OCI-LY3 (cell line): ENCODE results near the gene TRIM6.
"Not testable (repeated sequence)": the region's sequence is repeated elsewhere in the genome, so short reads cannot be mapped to it uniquely, and the experiment has no call there.

Experiments used
- H2AFZ ChIP-seq: fragments of 200-600, 300-600 bp; shearing (Covaris generic); 2 replicates; pipeline ENCODE4 v1.6.0; 2014; ENCODE audit warnings: antibody characterized with exemption, low read depth, low read length
- H3K27ac ChIP-seq: fragments of 200-600, 300-600 bp; sonication (generic); 2 replicates; pipeline ENCODE4 v1.5.1; 2014; ENCODE audit warnings: mild to moderate bottlenecking, low read length, moderate library complexity, mixed read lengths
- H3K27me3 ChIP-seq: fragments of 200-600, 300-600 bp; sonication (generic); 2 replicates; pipeline ENCODE4 v1.6.1; 2014; ENCODE audit warnings: low read depth, low read length, mixed read lengths
- H3K36me3 ChIP-seq: fragments of 200-600, 300-600 bp; sonication (generic); replicated peaks from 2 replicates; pipeline ENCODE3; 2014; ENCODE audit warnings: low read depth, low read length, mixed read lengths
- H3K4me1 ChIP-seq: fragments of 300-600, 200-600 bp; sonication (generic); 2 replicates; pipeline ENCODE4 v1.6.1; 2014; ENCODE audit warnings: low read length, mixed read lengths
- H3K4me2 ChIP-seq: fragments of 200-600, 300-600 bp; sonication (generic); 2 replicates; pipeline ENCODE4 v1.6.1; 2014; ENCODE audit warnings: low read length, mixed read lengths
- H3K4me3 ChIP-seq: fragments of 300-600, 200-600 bp; sonication (generic); 2 replicates; pipeline ENCODE4 v1.5.1; 2014; ENCODE audit warnings: antibody characterized with exemption, mild to moderate bottlenecking, low read length, moderate library complexity
- H3K79me2 ChIP-seq: fragments of 300-600, 200-600 bp; shearing (Covaris generic); 2 replicates; pipeline ENCODE4 v1.6.1; 2014; ENCODE audit warnings: mild to moderate bottlenecking, low read length, mixed read lengths
- H3K9ac ChIP-seq: fragments of 300-600, 200-600 bp; shearing (Covaris generic); 2 replicates; pipeline ENCODE4 v1.6.0; 2014; ENCODE audit warnings: mild to moderate bottlenecking, low read length, moderate library complexity
- H3K9me3 ChIP-seq: fragments of 200-600, 300-600 bp; shearing (Covaris generic); 2 replicates; pipeline ENCODE4 v1.6.1; 2014; ENCODE audit warnings: low read length, mixed read lengths; ENCODE audit not compliant: insufficient read depth
- H4K20me1 ChIP-seq: fragments of 200-600, 300-600 bp; sonication (generic); 2 replicates; pipeline ENCODE4 v1.6.1; 2016; ENCODE audit warnings: low read length, mixed read lengths; ENCODE audit not compliant: insufficient read depth
- CTCF ChIP-seq: fragments of 200-600, 300-600 bp; sonication (generic); IDR thresholded peaks from 2 replicates; pipeline ENCODE4 v1.5.1; 2014; ENCODE audit warnings: antibody characterized with exemption, low read length, low read depth
- EZH2phosphoT487 ChIP-seq: fragments of 200-600 bp; shearing (Covaris generic); IDR thresholded peaks from 2 replicates; pipeline ENCODE4 v1.6.1; 2018; ENCODE audit warnings: antibody characterized with exemption, mixed run types, low read depth

The TRIM6 gene

GRCh38 chr11:5646139-5646538 is 49.7 kb downstream of the TRIM6 start:
- no peaks in the 10 kb centered on the region for H3K27me3 ChIP-seq
- H3K4me2 ChIP-seq = no peak overlapping the region
- H3K4me1 ChIP-seq = no peaks in the 10 kb centered on the region
- TF ChIP-seq EZH2phosphoT487 = no peak
- no peak for TF ChIP-seq CTCF
- H3K9me3 ChIP-seq = no peaks in the 10 kb centered on the region
- H3K79me2 ChIP-seq = no peaks in the 10 kb centered on the region
- H3K4me3 ChIP-seq = no peak overlapping the region
- H3K9ac ChIP-seq = no peak overlapping the region
- H3K27ac ChIP-seq = no peak overlapping the region
- no peak overlapping the region for H2AFZ ChIP-seq
- peaks cover 6% of the 10 kb centered on the region for H3K36me3 ChIP-seq
- H4K20me1 ChIP-seq = no peaks in the 10 kb centered on the region

GRCh38 chr11:5655474-5655873 is 59.0 kb downstream of the TRIM6 start:
- Histone ChIP-seq H3K27me3 (no peaks in the 10 kb centered on the region), H3K9ac (no peak overlapping the region), H3K27ac (no peak overlapping the region), H3K79me2 (no peaks in the 10 kb centered on the region), H3K36me3 (no peaks in the 10 kb centered on the region), H2AFZ (no peak overlapping the region), H4K20me1 (no peaks in the 10 kb centered on the region), H3K4me1 (no peaks in the 10 kb centered on the region), H3K9me3 (no peaks in the 10 kb centered on the region), H3K4me2 (no peak overlapping the region), H3K4me3 (no peak overlapping the region)
- TF ChIP-seq EZH2phosphoT487 (no peak), CTCF (no peak)

GRCh38 chr11:5656956-5657355 is 60.5 kb downstream of the TRIM6 start:
- not testable (repeated sequence) for H3K27me3 ChIP-seq, H3K9me3 ChIP-seq, H3K4me2 ChIP-seq, H3K4me1 ChIP-seq, H3K4me3 ChIP-seq, H2AFZ ChIP-seq, H3K27ac ChIP-seq, H3K79me2 ChIP-seq, H4K20me1 ChIP-seq, H3K36me3 ChIP-seq, H3K9ac ChIP-seq

GRCh38 chr11:5658318-5658717 is 61.9 kb downstream of the TRIM6 start:
- Histone ChIP-seq H3K4me1 (no peaks in the 10 kb centered on the region), H2AFZ (no peak overlapping the region), H3K4me2 (no peak overlapping the region), H3K4me3 (no peak overlapping the region), H4K20me1 (no peaks in the 10 kb centered on the region), H3K27me3 (no peaks in the 10 kb centered on the region), H3K79me2 (no peaks in the 10 kb centered on the region), H3K27ac (no peak overlapping the region), H3K9ac (no peak overlapping the region), H3K9me3 (no peaks in the 10 kb centered on the region), H3K36me3 (no peaks in the 10 kb centered on the region)
- TF ChIP-seq EZH2phosphoT487 = no peak
- no peak for TF ChIP-seq CTCF
